ENCODE measurements around the gene HERC5.

HERC5 gene

DNA sequence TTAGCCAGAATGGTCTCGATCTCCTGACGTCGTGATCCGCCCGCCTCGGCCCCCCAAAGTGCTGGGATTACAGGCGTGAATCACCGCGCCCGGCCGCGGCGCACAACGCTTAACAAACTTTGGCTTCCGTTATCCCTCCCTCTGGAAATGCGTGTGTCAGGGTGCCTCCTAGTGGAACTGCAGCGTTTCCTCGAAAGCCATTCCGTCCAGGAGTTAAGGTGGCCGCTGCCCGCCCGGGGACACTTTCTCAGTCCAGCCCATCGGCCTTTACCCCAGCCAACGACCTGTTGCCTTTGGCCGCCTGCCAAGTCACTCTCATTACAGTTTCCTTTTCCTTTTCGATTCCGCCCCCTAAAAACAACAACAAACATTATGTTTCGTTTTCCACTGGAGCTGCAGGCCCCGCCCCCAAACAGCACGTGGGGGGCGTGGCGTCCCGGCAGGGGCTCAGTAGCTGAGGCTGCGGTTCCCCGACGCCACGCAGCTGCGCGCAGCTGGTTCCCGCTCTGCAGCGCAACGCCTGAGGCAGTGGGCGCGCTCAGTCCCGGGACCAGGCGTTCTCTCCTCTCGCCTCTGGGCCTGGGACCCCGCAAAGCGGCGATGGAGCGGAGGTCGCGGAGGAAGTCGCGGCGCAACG, at the start of gene HERC5:
Gene HERC5, plus strand, starts transcription at position 450 of the 637 bp plus-strand sequence. Its CDS starts 151 bp downstream, at position 601.
- DNase-seq: peak; percentile 82
- H3K36me3 ChIP-seq: no peaks in the 10 kb centered on the region
- no peaks in the 10 kb centered on the region for H3K9me3 ChIP-seq (ENCODE audit: severe bottlenecking)
- no peak within 1 kb of the TSS for H3K27ac ChIP-seq
- H3K4me3 ChIP-seq (ENCODE audit: low read depth, low read length): peak within 1 kb of the TSS; percentile 65
- peaks cover 13% of the 10 kb centered on the region for H3K27me3 ChIP-seq (ENCODE audit: insufficient read depth, low read depth, severe bottlenecking)
- TF ChIP-seq CTCF (IDR thresholded peaks at IDR 0.05; ENCODE audit: low read depth, low read length): peak; percentile 89

- H3K27me3 ChIP-seq (ENCODE audit: insufficient read depth, low read depth, severe bottlenecking): no peaks in the 10 kb centered on the region
- H3K4me3 ChIP-seq (ENCODE audit: low read depth, low read length): no peak overlapping the region
- TF ChIP-seq CTCF (IDR thresholded peaks at IDR 0.05; ENCODE audit: low read depth, low read length): no peak
- DNase-seq: no peak
- no peak overlapping the region for H3K27ac ChIP-seq
- no peaks in the 10 kb centered on the region for H3K9me3 ChIP-seq (ENCODE audit: severe bottlenecking)
- H3K36me3 ChIP-seq: no peaks in the 10 kb centered on the region
Measured at GRCh38 chr4:88409206-88409605, 47.7 kb upstream of the HERC5 start.

DNA sequence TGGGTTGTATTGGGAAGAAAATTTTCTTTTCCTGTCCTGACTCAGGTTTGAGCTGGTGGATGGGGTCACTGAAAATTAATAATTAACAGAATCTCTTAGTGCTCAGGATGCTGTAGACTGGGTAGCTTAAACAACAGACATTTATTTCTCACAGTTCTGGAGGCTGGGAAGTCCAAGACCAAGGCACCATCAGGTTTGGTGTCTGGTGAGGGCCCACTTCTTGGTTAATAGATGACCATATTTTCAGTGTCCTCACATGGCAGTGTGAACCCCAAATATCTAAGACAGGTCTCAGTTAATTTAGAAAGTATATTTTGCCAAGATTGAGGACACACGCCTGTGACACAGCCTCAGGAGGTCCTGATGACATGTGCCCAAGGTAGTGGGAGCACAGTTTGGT, 47.1 kb upstream of the HERC5 start:
- TF ChIP-seq CTCF (IDR thresholded peaks at IDR 0.05; ENCODE audit: low read depth, low read length): no peak
- Histone ChIP-seq H3K36me3 (no peaks in the 10 kb centered on the region), H3K27ac (no peak overlapping the region)

DNA sequence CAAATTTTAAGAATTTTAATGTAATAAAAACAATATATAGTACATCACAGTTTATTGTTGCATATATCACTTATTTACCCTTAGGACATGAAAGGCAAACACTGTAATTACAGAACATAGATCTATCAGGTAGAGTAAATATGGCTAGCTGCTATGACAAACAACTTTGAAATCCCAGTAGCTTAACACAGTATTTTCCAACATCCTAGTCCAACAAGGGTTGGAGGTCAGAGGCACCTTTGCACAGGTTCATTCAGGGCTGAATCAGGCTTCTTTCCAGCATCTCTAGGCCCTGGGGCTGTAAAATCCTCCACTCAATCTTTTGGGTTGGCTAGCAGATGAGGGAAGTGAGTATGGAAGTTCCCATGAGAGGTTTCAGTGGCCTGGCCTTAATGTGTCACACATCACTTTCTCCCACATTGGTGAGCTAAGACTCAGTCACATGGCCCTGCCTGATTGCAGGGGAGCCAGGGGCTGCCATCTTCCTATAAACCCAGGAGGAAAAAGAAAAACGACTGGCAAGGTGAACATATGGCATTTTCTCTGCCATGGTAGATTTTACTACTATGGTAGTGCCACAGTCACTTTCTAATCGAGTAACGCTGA, 45.3 kb upstream of the HERC5 start:
- no peak overlapping the region for H3K4me3 ChIP-seq (ENCODE audit: low read depth, low read length)
- DNase-seq: no peak
- TF ChIP-seq CTCF (IDR thresholded peaks at IDR 0.05; ENCODE audit: low read depth, low read length): no peak
- H3K27me3 ChIP-seq (ENCODE audit: insufficient read depth, low read depth, severe bottlenecking): no peaks in the 10 kb centered on the region
- no peak overlapping the region for H3K27ac ChIP-seq
- no peaks in the 10 kb centered on the region for H3K36me3 ChIP-seq
- no peaks in the 10 kb centered on the region for H3K9me3 ChIP-seq (ENCODE audit: severe bottlenecking)

More for the DNA sequence above, 47.1 kb upstream of the HERC5 start:
- no peak for DNase-seq
- Histone ChIP-seq H3K4me3 (ENCODE audit: low read depth, low read length) (no peak overlapping the region), H3K27me3 (ENCODE audit: insufficient read depth, low read depth, severe bottlenecking) (no peaks in the 10 kb centered on the region), H3K9me3 (ENCODE audit: severe bottlenecking) (no peaks in the 10 kb centered on the region)

GRCh38 chr4:88413801-88414200, 43.1 kb upstream of the HERC5 start:
- Histone ChIP-seq H3K27me3 (ENCODE audit: insufficient read depth, low read depth, severe bottlenecking) (no peaks in the 10 kb centered on the region), H3K9me3 (ENCODE audit: severe bottlenecking) (no peaks in the 10 kb centered on the region), H3K36me3 (no peaks in the 10 kb centered on the region), H3K27ac (no peak overlapping the region), H3K4me3 (ENCODE audit: low read depth, low read length) (no peak overlapping the region)
- no peak for TF ChIP-seq CTCF (IDR thresholded peaks at IDR 0.05; ENCODE audit: low read depth, low read length)
- no peak for DNase-seq
